Measurements from ENCODE around the gene SYNPR.

GRCh38 chr3:63497641-63498040 is 219.5 kb downstream of the SYNPR start:
- no peak for TF ChIP-seq ISL1 (CRISPR knock-in tag; IDR thresholded peaks at IDR 0.05)
- TF ChIP-seq ZFP3 (CRISPR knock-in tag; IDR thresholded peaks at IDR 0.05) = no peak
- TF ChIP-seq CSDC2 (CRISPR knock-in tag; IDR thresholded peaks at IDR 0.05) = no peak
- no peak for TF ChIP-seq ZFP30 (CRISPR knock-in tag; IDR thresholded peaks at IDR 0.05)
- no peak for TF ChIP-seq ZNF70 (CRISPR knock-in tag; IDR thresholded peaks at IDR 0.05)
- no peak for TF ChIP-seq OSR1 (CRISPR knock-in tag; IDR thresholded peaks at IDR 0.05)
- TF ChIP-seq TSHZ2 (CRISPR knock-in tag; IDR thresholded peaks at IDR 0.05) = no peak
- TF ChIP-seq BACH2 (CRISPR knock-in tag; IDR thresholded peaks at IDR 0.05; ENCODE audit: borderline replicate concordance) = no peak
- no peak for TF ChIP-seq TCF4 (CRISPR knock-in tag; IDR thresholded peaks at IDR 0.05; ENCODE audit: borderline replicate concordance)

Measured in SK-N-SH treated with all-trans-retinoic acid at 6 μM for 48 hours (cell line).